ENCODE results near the gene COA8.

Gene COA8

DNA sequence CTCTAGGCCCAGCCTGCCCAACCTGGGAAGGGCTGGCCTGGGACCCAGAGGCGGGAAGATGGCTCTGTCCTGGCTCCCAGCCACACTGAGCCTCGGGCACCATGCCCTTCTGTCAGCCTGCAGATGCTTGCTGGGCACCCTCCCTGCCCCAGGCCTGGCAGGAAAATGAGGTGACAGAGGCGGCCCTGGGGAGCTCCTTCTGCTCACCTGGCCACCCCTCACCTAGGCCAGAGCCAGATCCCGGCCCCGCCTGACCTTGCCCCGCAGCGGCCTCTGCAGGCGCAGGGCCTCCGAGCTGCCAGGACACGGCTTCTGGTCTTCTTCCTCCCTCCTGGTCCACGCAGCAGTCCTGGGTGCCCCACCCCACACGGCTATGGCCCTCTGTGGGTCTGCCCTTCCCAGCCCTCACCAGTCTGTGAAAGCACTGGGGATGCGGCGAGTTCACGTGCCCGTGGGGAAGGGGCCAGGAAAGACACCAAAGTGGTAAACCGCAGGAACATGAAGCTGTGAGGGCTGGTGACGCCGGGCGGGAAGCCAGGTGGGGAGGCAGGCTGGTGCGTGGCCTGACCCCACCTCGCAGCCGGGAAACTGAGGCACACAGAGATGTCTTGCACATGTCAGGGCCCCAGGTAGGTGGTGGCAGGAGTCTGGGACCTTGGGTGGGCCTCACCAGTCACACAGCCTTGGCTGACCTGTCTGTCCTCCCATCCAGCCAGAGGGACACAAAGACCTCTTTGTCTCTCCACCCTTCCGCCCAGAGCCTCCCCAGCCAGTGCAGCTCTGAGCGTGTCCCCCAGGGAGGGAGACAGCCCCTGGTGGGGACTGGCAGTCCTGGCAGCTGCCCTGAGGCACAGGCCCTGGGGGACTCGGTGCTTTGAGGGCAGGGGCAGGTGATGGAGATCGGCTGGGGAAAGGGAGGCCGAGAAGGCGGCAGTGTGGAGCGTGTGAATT, 13.1 kb upstream of the COA8 start:
- no peak for DNase-seq

- DNase-seq, result no peak
Measured at GRCh38 chr14:103550451-103551337, 12.1 kb upstream of the COA8 start.

DNA sequence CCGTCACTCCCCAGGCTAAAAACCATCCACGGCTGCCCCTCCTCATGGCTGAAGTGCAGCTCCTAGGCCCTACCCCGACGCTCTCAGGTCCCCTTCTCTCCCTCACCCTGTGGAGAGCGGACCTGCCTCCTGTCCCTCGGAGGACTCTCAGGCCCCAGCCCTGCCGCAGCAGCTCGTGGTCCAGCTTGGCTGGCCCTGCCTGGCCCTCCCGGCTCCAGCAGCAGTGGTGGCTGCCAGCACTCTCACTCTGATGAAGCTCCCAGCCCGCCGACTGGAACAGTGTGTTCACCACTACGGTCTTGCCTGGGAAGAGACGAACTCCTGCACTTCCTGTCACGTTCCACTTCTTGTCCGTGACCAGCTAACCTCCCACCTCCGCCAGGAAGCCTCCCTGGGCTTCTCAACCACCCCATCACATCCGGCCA, 11.4 kb upstream of the COA8 start:
- no peak for DNase-seq

DNA sequence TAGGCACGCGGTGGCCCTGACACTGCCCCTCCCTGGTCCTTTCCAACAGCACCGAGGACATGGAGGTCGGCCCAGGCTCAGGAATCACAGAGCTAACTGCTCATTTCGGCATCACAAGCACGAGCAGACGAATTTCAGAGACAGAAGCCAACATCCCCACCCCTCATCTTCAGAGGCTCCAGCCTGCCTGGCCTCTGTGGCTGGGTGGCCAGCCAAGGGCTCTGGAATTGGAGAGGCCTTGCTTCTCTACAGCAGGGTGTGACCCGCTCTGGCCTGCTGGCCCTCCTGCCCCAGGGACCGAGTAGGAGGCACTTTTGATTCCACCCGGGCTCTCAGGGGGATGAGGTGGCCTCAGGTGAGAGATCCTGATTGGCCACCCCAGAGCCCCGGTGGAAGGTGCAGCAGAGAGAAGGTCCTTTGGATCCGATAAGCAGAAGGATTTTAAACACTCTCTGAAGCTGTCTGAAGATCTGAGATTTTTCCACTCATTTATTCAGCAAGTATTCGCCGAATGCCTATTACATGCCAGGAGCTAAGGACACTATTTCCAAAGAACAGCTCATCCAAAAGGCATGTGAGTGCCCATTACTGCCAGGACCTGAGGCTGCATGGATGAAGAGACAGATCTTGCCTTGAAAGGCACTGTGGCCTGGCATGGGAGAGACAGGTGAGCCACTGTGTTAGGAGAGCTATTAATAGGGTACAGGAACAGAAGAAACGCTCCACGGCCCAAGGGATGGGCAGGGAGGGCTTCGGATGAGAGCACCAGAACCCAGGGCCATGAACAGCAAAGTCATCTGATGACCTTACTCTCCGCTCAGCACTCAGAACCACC, 10.5 kb upstream of the COA8 start:
- DNase-seq, result no peak

DNA sequence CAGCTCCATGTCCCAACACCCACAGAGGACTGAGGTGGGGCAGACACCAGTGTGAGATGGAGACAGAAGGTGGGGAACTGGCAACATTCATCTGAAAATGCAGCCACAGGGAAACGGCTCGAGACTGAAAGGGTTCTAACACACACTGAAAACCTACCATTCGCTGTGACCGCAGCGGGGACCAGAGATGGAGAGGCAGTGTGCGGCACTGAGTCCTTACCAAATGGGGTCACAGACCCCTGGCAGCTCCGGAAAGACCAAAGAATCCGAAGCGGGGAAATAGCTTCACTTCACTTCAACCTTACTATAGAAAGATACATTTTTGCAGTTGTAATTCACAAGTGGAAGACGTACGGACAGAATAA, 9.9 kb upstream of the COA8 start:
- DNase-seq, result no peak

GRCh38 chr14:103555559-103556337, 7.0 kb upstream of the COA8 start:
- DNase-seq, result no peak

- no peak for DNase-seq
Measured at GRCh38 chr14:103556946-103557758, 5.6 kb upstream of the COA8 start.

DNA sequence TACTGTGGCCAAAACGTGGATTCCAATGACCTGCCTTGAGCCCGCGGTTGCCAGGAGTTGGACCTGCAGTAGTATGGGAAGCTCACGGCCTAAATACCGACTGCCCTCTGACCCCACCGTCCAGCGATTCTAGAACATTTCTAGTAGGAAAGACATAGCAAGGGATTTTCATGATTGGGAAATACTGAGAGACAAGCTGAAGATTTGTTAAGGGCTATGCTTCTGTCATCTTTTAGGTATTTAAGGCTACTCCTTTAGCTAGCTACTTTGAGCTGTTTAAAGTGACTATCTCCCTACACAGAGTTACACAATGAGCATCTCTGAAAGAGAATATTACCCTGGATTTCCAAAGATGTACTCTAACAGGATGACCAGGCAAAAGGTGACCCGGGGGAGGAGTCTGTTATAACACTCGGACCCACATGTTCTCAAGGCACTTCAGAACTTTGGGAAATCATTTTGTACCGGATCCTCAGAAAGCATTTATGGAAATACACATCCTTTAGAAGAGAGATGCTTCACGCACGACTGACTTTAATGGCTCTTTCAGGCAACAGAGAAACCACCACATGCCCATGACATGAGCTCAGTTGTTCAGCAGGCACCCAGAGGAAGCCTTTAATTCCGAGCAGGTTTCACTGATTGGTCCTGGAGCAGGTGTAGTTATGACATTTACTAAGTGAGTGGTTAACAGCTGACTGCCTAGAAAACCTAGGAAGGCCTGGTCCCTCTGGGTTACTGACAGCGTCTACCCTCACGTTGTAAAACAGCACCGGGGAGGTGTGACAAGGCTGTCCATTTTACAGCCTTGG, 4.5 kb upstream of the COA8 start:
- peak in 1 of 2 experiments; percentile 32 for DNase-seq

DNA sequence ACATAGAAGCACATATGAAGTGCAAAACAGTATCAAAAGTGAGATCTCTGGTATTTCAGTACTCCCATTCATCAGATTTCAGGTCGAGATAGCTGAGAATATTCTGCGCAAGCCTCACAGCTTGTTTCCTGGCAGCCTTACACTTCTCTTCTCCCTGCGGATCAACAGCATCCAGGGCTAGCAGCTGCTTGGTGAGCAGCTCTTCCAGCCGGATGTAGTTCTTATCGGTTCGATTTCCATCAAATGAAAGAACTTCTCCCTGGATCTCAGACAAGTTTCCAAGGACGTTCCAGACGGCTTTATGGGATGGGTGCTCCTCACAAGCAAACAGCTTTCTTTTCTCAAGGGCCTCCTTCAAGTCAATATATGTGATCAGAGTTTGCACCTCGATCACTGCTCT, 3.0 kb upstream of the COA8 start:
- no peak for DNase-seq

GRCh38 chr14:103560691-103561090, 2.1 kb upstream of the COA8 start:
- DNase-seq, result no peak

GRCh38 chr14:103561381-103562178, 1.2 kb upstream of the COA8 start:
- no peak for DNase-seq

GRCh38 chr14:103562179-103562428, 656 bp upstream of the COA8 start:
- no peak for DNase-seq

GRCh38 chr14:103563226-103563620, 463 bp downstream of the COA8 start:
- DNase-seq, result no peak

- DNase-seq, result no peak
Measured at GRCh38 chr14:103563844-103564505, 1.2 kb downstream of the COA8 start.

DNA sequence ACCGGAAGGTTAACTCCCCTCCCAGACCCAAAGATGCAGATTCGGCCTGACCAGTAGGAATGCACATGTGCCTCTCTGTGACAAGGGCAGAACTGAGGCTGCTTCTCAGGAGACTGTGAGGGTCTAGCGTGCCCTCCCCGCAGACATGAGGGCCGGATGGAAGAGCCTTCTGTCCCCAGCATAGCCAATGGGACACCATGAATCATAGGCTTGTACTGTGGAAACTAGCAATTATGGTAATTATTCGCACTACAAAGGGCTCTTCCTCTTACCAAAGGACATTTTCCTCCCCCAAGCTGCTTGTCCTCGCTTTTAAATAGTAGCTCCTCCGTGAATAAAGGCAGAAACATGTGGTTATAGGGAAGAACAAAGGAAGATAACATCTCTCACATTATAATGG, 6.2 kb downstream of the COA8 start:
- no peak for DNase-seq

GRCh38 chr14:103569408-103569807, 6.6 kb downstream of the COA8 start:
- no peak for DNase-seq

DNA sequence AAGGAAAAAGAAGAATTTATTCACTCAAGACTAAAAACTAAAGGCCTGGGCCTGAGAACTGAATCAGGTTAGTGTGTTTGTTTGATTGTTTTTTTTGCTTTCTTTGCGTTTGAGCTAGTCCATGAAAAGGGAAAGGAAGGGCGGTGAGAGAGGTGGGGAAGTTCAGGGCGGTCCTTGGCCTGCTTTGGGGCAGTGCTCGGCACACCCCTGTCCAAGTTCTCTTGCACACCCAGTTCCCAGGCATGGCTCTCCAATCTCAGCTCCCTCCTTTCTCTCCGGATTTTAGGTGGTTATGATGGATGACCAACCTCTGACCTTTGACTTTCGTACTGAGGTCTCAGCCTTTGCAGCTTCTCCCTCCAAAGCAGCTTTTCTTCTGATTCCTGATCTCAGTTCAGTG, 11.3 kb downstream of the COA8 start:
- DNase-seq, result no peak

DNA sequence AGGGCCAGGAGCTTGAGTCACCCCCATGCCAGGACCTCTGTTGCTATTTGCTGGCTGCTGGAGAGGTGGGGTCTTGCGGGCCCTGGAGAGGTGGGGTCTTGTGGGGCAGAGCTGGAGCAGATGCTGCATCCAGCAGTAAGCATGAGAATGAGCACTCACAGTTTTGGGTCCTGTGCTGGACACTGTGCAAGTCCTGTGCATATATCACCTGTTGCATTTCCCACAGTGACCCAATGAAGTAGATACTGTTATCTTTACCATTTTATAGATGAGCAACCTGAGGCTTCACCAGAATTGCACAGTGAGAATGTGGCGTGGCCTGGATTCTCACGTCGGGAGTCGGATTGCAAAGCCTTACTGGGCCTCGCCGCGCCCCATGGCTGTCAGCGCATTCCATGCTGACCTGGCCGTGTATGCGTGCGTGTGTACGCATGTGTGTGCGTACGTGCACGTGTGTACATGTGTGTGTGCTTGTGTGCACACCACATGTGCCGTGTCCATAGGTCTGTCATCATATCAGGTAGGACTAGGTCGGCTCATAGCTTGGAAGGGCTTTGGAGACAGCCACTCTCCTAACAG, 12.0 kb downstream of the COA8 start:
- DNase-seq, result no peak

Measured in NCI-H524 (cell line).